Naive thymus-derived CD4-positive, alpha-beta T cell (primary cell): ENCODE results near the gene GFRAL. TPM values are rescaled to one million over a fixed set of nuclear protein-coding genes. Genes with fewer than 3 reads are reported as not detected.
"Not testable (repeated sequence)": the region's sequence is repeated elsewhere in the genome, so short reads cannot be mapped to it uniquely, and the experiment has no call there.

Experiments
- ATAC-seq: fragments of 150-1000 bp; cut with Tn5 transposase; 2 replicates; pipeline ENCODE4 v1.10.0; 2021; ENCODE audit warnings: mild to moderate bottlenecking, moderate library complexity
- CTCF ChIA-PET: fragments of 350-600 bp; sonication (Branson Sonifier 250); formaldehyde crosslinking; loops from one replicate; lab custom pipeline; 2021; ENCODE audit warnings: antibody characterized with exemption; lab: Charles Lee
- POLR2A ChIA-PET: fragments of 350-600 bp; sonication (Branson Sonifier 250); formaldehyde crosslinking; loops from one replicate; lab custom pipeline; 2021; ENCODE audit warnings: antibody characterized with exemption, inconsistent platforms; lab: Charles Lee
- DNase-seq, 9 donors: peaks; one replicate each; pipeline versions ENCODE4 v3.0.0 to v3.0.0-alpha.2; 2020 to 2022; ENCODE audit warnings: mixed read lengths in 1 of 9
- H3K27ac ChIP-seq: one replicate; pipeline ENCODE4 v1.7.0; 2013; ENCODE audit warnings: mild to moderate bottlenecking, low read depth, low read length, moderate library complexity
- H3K27me3 ChIP-seq, 2 donors: one replicate each; pipeline ENCODE4 v1.7.0; 2013; ENCODE audit warnings: low read length in 2 of 2, mild to moderate bottlenecking in 2 of 2, moderate library complexity in 2 of 2; ENCODE audit not compliant: control insufficient read depth in 2 of 2, insufficient read depth in 2 of 2
- H3K36me3 ChIP-seq, 3 experiments: 1 replicate in 2 of 3; 2 replicates in 1 of 3; pipeline ENCODE4 v1.7.0; 2013; ENCODE audit warnings: low read length in 3 of 3, mild to moderate bottlenecking in 3 of 3, moderate library complexity in 1 of 3; ENCODE audit not compliant: insufficient read depth in 3 of 3, control insufficient read depth in 2 of 3
- H3K4me1 ChIP-seq, 2 donors: one replicate each; pipeline ENCODE4 v1.7.0; 2013; ENCODE audit warnings: low read length in 2 of 2, mild to moderate bottlenecking in 2 of 2, moderate library complexity in 1 of 2; ENCODE audit not compliant: control insufficient read depth in 2 of 2, insufficient read depth in 2 of 2
- H3K4me3 ChIP-seq: 2 replicates; pipeline ENCODE4 v1.7.0; 2013; ENCODE audit warnings: mild to moderate bottlenecking, low read length
- H3K9me3 ChIP-seq, 3 experiments: 1 replicate in 2 of 3; 2 replicates in 1 of 3; pipeline ENCODE4 v1.7.0; 2013; ENCODE audit warnings: low read length in 3 of 3; ENCODE audit not compliant: control insufficient read depth in 2 of 3
- H3K27ac Mint-ChIP-seq, 9 donors: one replicate each; pipeline ENCODE4 v1.8.0; 2020 to 2022; ENCODE audit warnings: mixed read lengths in 9 of 9, mild to moderate bottlenecking in 8 of 9, moderate library complexity in 5 of 9, inconsistent platforms in 2 of 9
- H3K27me3 Mint-ChIP-seq, 5 donors: one replicate each; pipeline ENCODE4 v1.8.0; 2021 to 2022; ENCODE audit warnings: mixed read lengths in 5 of 5, mild to moderate bottlenecking in 1 of 5
- H3K36me3 Mint-ChIP-seq, 5 donors: one replicate each; pipeline ENCODE4 v1.8.0; 2020 to 2022; ENCODE audit warnings: mixed read lengths in 5 of 5, mild to moderate bottlenecking in 3 of 5, inconsistent platforms in 1 of 5
- H3K4me1 Mint-ChIP-seq, 7 donors: one replicate each; pipeline ENCODE4 v1.8.0; 2020 to 2022; ENCODE audit warnings: mixed read lengths in 7 of 7, mild to moderate bottlenecking in 3 of 7, inconsistent platforms in 1 of 7
- H3K4me3 Mint-ChIP-seq, 10 donors: one replicate each; pipeline ENCODE4 v1.8.0; 2020 to 2022; ENCODE audit warnings: mild to moderate bottlenecking in 10 of 10, mixed read lengths in 10 of 10, moderate library complexity in 6 of 10, inconsistent platforms in 2 of 10
- H3K9me3 Mint-ChIP-seq, 11 donors: one replicate each; pipeline ENCODE4 v1.8.0; 2020 to 2022; ENCODE audit warnings: mixed read lengths in 11 of 11, mild to moderate bottlenecking in 4 of 11, inconsistent platforms in 1 of 11, moderate library complexity in 1 of 11
- intact Hi-C, 2 donors: fragments of 100-400 bp; cut with micrococcal nuclease; formaldehyde crosslinking; loops; one replicate each; pipeline ENCODE4 v1.15.1; 2023
- polyA plus RNA-seq, 2 donors: library from polyadenylated mRNA; unstranded; fragments of 300-500 nt; fragmentation: Illumina TruSeq; gene quantifications; one replicate each; pipeline ENCODE4 v1.2.3, GENCODE V29; 2021
- total RNA-seq, 6 experiments: library from RNA in 5 of 6; stranded (reverse) in 5 of 6; gene quantifications; 1 replicate in 5 of 6; 2 replicates in 1 of 6; pipeline ENCODE4 v1.2.3 and lab custom pipeline; 2021 to 2026

The GFRAL gene
- total and polyA plus RNA-seq, 7 experiments from 2014 or later, result not detected

- H3K36me3 ChIP-seq, POLR2A ChIA-PET, intact Hi-C loops, CTCF ChIA-PET, DNase-seq, H3K27me3 Mint-ChIP-seq, ATAC-seq, H3K4me1 Mint-ChIP-seq, H3K27me3 ChIP-seq, H3K9me3 ChIP-seq, H3K36me3 Mint-ChIP-seq, H3K4me1 ChIP-seq, H3K4me3 ChIP-seq, H3K27ac Mint-ChIP-seq, H3K27ac ChIP-seq, H3K4me3 Mint-ChIP-seq: not testable (repeated sequence)
- H3K9me3 Mint-ChIP-seq, result peaks cover 0 to 18% (median 5%) of the 10 kb centered on the region in 11 donors
These were observed 30.1 kb upstream of the GFRAL start for GRCh38 chr6:55297214-55297613.

- Histone ChIP-seq H3K36me3 (no peaks in the 10 kb centered on the region), H3K9me3 (no peaks in the 10 kb centered on the region), H3K27me3 (no peaks in the 10 kb centered on the region), H3K4me1 (no peaks in the 10 kb centered on the region), H3K27ac (no peak overlapping the region), H3K4me3 (no peak overlapping the region)
- Mint-ChIP-seq H3K27ac (no peak overlapping the region), H3K4me3 (no peak overlapping the region), H3K9me3 (peaks cover 0 to 24% (median 6%) of the 10 kb centered on the region in 11 donors), H3K4me1 (no peaks in the 10 kb centered on the region), H3K36me3 (no peaks in the 10 kb centered on the region), H3K27me3 (no peaks in the 10 kb centered on the region)
- POLR2A ChIA-PET, result no interaction called here
- ATAC-seq, result no peak
- CTCF ChIA-PET, result no interaction called here
- intact Hi-C loops, result no loop called here
- no peak for DNase-seq
These were observed 27.8 kb upstream of the GFRAL start for GRCh38 chr6:55299286-55299985.

- ATAC-seq (no peak), DNase-seq (no peak)
- no peaks in the 10 kb centered on the region for H3K9me3 ChIP-seq
- H3K27me3 Mint-ChIP-seq, result no peaks in the 10 kb centered on the region
- H3K36me3 Mint-ChIP-seq, result no peaks in the 10 kb centered on the region
- H3K36me3 ChIP-seq, result no peaks in the 10 kb centered on the region
- intact Hi-C loops, result no loop called here
- H3K4me3 Mint-ChIP-seq, result no peak overlapping the region
- no peak overlapping the region for H3K27ac Mint-ChIP-seq
- no peaks in the 10 kb centered on the region for H3K27me3 ChIP-seq
- H3K4me1 ChIP-seq, result no peaks in the 10 kb centered on the region
- no peaks in the 10 kb centered on the region for H3K4me1 Mint-ChIP-seq
- H3K9me3 Mint-ChIP-seq, result peaks cover 2 to 36% (median 6%) of the 10 kb centered on the region in 11 donors
- ChIA-PET CTCF (no interaction called here), POLR2A (no interaction called here)
- H3K27ac ChIP-seq, result no peak overlapping the region
- no peak overlapping the region for H3K4me3 ChIP-seq
These were observed 22.5 kb upstream of the GFRAL start for GRCh38 chr6:55304747-55305146.

- Mint-ChIP-seq H3K4me1 (no peaks in the 10 kb centered on the region), H3K27me3 (no peaks in the 10 kb centered on the region), H3K27ac (no peak overlapping the region), H3K9me3 (peaks cover 1 to 24% (median 6%) of the 10 kb centered on the region in 11 donors), H3K4me3 (no peak overlapping the region), H3K36me3 (peaks cover 0 to 4% (median 0%) of the 10 kb centered on the region in 5 donors)
- Histone ChIP-seq H3K36me3 (no peaks in the 10 kb centered on the region), H3K9me3 (no peaks in the 10 kb centered on the region), H3K4me3 (no peak overlapping the region), H3K27me3 (no peaks in the 10 kb centered on the region), H3K27ac (no peak overlapping the region), H3K4me1 (no peaks in the 10 kb centered on the region)
- no peak for DNase-seq
- CTCF ChIA-PET, result no interaction called here
- ATAC-seq, result no peak
- POLR2A ChIA-PET, result no interaction called here
- intact Hi-C loops, result no loop called here
These were observed 7.1 kb upstream of the GFRAL start for GRCh38 chr6:55319961-55320695.

GRCh38 chr6:55320696-55321086, 6.6 kb upstream of the GFRAL start:
- ChIA-PET POLR2A (no interaction called here), CTCF (no interaction called here)
- no peaks in the 10 kb centered on the region for H3K4me1 ChIP-seq
- H3K27me3 Mint-ChIP-seq, result no peaks in the 10 kb centered on the region
- H3K36me3 Mint-ChIP-seq, result peaks cover 0 to 4% (median 0%) of the 10 kb centered on the region in 5 donors
- H3K27me3 ChIP-seq, result no peaks in the 10 kb centered on the region
- H3K4me3 Mint-ChIP-seq, result no peak overlapping the region
- peaks cover 1 to 24% (median 6%) of the 10 kb centered on the region in 11 donors for H3K9me3 Mint-ChIP-seq
- H3K36me3 ChIP-seq, result no peaks in the 10 kb centered on the region
- DNase-seq (no peak), ATAC-seq (no peak)
- H3K27ac Mint-ChIP-seq, result no peak overlapping the region
- intact Hi-C loops, result no loop called here
- no peak overlapping the region for H3K27ac ChIP-seq
- no peaks in the 10 kb centered on the region for H3K9me3 ChIP-seq
- no peaks in the 10 kb centered on the region for H3K4me1 Mint-ChIP-seq
- H3K4me3 ChIP-seq, result no peak overlapping the region

GRCh38 chr6:55377150-55377549, 49.9 kb downstream of the GFRAL start:
- no peak overlapping the region for H3K4me3 ChIP-seq
- ATAC-seq (no peak), DNase-seq (no peak)
- no peaks in the 10 kb centered on the region for H3K4me1 ChIP-seq
- Mint-ChIP-seq H3K27me3 (peaks cover 0 to 4% (median 0%) of the 10 kb centered on the region in 5 donors), H3K36me3 (no peaks in the 10 kb centered on the region), H3K4me1 (no peaks in the 10 kb centered on the region), H3K27ac (no peak overlapping the region), H3K9me3 (peaks cover 0 to 31% (median 4%) of the 10 kb centered on the region in 11 donors), H3K4me3 (no peak overlapping the region)
- H3K36me3 ChIP-seq, result no peaks in the 10 kb centered on the region
- H3K27ac ChIP-seq, result no peak overlapping the region
- no peaks in the 10 kb centered on the region for H3K9me3 ChIP-seq
- no peaks in the 10 kb centered on the region for H3K27me3 ChIP-seq
- ChIA-PET POLR2A (no interaction called here), CTCF (no interaction called here)
- intact Hi-C loops, result no loop called here

- H3K4me1 ChIP-seq, result no peaks in the 10 kb centered on the region
- no peak overlapping the region for H3K27ac ChIP-seq
- H3K4me3 Mint-ChIP-seq, result no peak overlapping the region
- CTCF ChIA-PET, result no interaction called here
- DNase-seq (no peak), ATAC-seq (no peak)
- no peak overlapping the region for H3K4me3 ChIP-seq
- intact Hi-C loops, result no loop called here
- peaks cover 0 to 4% (median 0%) of the 10 kb centered on the region in 5 donors for H3K27me3 Mint-ChIP-seq
- H3K36me3 Mint-ChIP-seq, result no peaks in the 10 kb centered on the region
- POLR2A ChIA-PET, result no interaction called here
- H3K36me3 ChIP-seq, result no peaks in the 10 kb centered on the region
- H3K9me3 ChIP-seq, result no peaks in the 10 kb centered on the region
- peaks cover 0 to 26% (median 4%) of the 10 kb centered on the region in 11 donors for H3K9me3 Mint-ChIP-seq
- no peaks in the 10 kb centered on the region for H3K4me1 Mint-ChIP-seq
- H3K27me3 ChIP-seq, result no peaks in the 10 kb centered on the region
- H3K27ac Mint-ChIP-seq, result no peak overlapping the region
These were observed 52.2 kb downstream of the GFRAL start for GRCh38 chr6:55379471-55379870.
